GM12878 (cell line): ENCODE measurements around the gene MIPOL1.
"Not testable (repeated sequence)": the region's sequence is repeated elsewhere in the genome, so short reads cannot be mapped to it uniquely, and the experiment has no call there.

Source experiments
- ASH2L ChIP-seq: fragments of 300-600, 200-600 bp; sonication (generic); IDR thresholded peaks from 2 replicates; pipeline ENCODE4 v1.6.1; 2017; ENCODE audit warnings: low read depth, mild to moderate bottlenecking, borderline replicate concordance
- BRCA1 ChIP-seq: IDR thresholded peaks from 2 replicates; pipeline ENCODE4 v1.6.1; 2011; ENCODE audit warnings: low read depth, low read length, improper control_type of control experiment
- CUX1 ChIP-seq: IDR thresholded peaks from 2 replicates; pipeline ENCODE4 v1.6.1; 2012; ENCODE audit warnings: improper control_type of control experiment, low read depth, low read length; ENCODE audit not compliant: insufficient replicate concordance
- EED ChIP-seq: sonication (generic); IDR thresholded peaks from 2 replicates; pipeline ENCODE4 v1.6.1; 2016; ENCODE audit warnings: antibody characterized with exemption, low read depth
- GATAD2B ChIP-seq: fragments of 450-650 bp; conservative IDR thresholded peaks from 2 replicates; pipeline ENCODE4 v1.6.1; 2017; ENCODE audit warnings: low read depth, mild to moderate bottlenecking, moderate library complexity
- LARP7 ChIP-seq: fragments of 450-650 bp; IDR thresholded peaks from 2 replicates; pipeline ENCODE4 v1.6.1; 2017; ENCODE audit warnings: mild to moderate bottlenecking
- POLR2A ChIP-seq: IDR thresholded peaks from 2 replicates; pipeline ENCODE4 v1.6.1; 2011; ENCODE audit warnings: low read depth, mild to moderate bottlenecking, low read length
- POLR2AphosphoS5 ChIP-seq: IDR thresholded peaks from 2 replicates; pipeline ENCODE4 v1.6.1; 2011; ENCODE audit warnings: mild to moderate bottlenecking, low read length, inconsistent platforms
- RBBP5 ChIP-seq: fragments of 200-600 bp; sonication (generic); conservative IDR thresholded peaks from 2 replicates; pipeline ENCODE4 v1.6.1; 2016
- RELA ChIP-seq: fragments of 450-650 bp; IDR thresholded peaks from 2 replicates; pipeline ENCODE4 v1.8.0; 2014; ENCODE audit warnings: borderline replicate concordance; ENCODE audit not compliant: partially characterized antibody
- SIX5 ChIP-seq: IDR thresholded peaks from 2 replicates; pipeline ENCODE4 v1.6.1; 2011; ENCODE audit warnings: mild to moderate bottlenecking, low read depth, low read length, moderate library complexity; ENCODE audit not compliant: severe bottlenecking
- SMAD5 ChIP-seq: IDR thresholded peaks from 2 replicates; pipeline ENCODE4 v1.6.1; 2016; ENCODE audit warnings: antibody characterized with exemption, low read depth
- TARDBP ChIP-seq: IDR thresholded peaks from 2 replicates; pipeline ENCODE4 v1.6.1; 2016; ENCODE audit warnings: borderline replicate concordance
- USF2 ChIP-seq: IDR thresholded peaks from 2 replicates; pipeline ENCODE4 v1.6.1; 2011; ENCODE audit warnings: low read depth, low read length, improper control_type of control experiment, borderline replicate concordance

GRCh38 chr14:37184520-37184919 is 13.2 kb upstream of the MIPOL1 start:
- TF ChIP-seq RBBP5, SMAD5, RELA, POLR2A, LARP7, EED, TARDBP, USF2, CUX1, GATAD2B, BRCA1, SIX5, POLR2AphosphoS5, ASH2L: not testable (repeated sequence)
